ENCODE results near the gene TFB1M.
A peak's percentile ranks its signal among the peaks of the same experiment; 100 is the strongest.

The TFB1M gene

DNA sequence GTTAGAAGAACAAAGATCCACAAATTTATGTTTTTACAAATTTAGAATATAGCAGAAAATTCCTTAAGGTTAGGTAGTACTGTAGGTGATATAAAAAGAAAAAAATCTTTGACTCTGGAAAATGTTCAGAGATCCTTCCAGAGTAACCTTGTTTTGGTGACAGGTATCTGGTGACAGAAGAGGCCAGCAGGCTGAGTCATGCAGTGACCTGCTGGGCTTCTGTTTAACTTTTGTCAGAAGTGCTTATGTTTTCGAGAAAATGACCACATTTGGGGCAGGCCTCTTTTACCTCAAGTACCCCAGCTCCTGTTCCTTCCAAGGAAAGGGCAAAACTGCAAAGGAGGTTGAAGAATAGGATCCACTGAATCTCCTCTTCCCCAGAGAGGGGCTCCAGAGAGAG lies 60.9 kb downstream of the TFB1M start:
- H2BK120ac ChIP-seq (ENCODE audit: low read depth, low read length), result no peak overlapping the region
- no peak overlapping the region for H3K27ac ChIP-seq (ENCODE audit: low read depth, low read length)
- H4K5ac ChIP-seq (ENCODE audit: low read length), result no peak overlapping the region
- DNase-seq, result peak; percentile 63
- no peak overlapping the region for H3K4ac ChIP-seq (ENCODE audit: low read depth, low read length)
- H3K4me1 ChIP-seq (ENCODE audit: control insufficient read depth, low read depth, low read length), result no peaks in the 10 kb centered on the region
- no peak overlapping the region for H2AK5ac ChIP-seq (ENCODE audit: low read length)
- H3K27me3 ChIP-seq (ENCODE audit: insufficient read depth, low read length, poor library complexity), result no peaks in the 10 kb centered on the region
- H4K8ac ChIP-seq (ENCODE audit: low read depth, low read length), result no peak overlapping the region
- peaks cover 4% of the 10 kb centered on the region for H3K36me3 ChIP-seq (ENCODE audit: control insufficient read depth, insufficient read depth, low read length)
- H3K18ac ChIP-seq (ENCODE audit: low read length), result no peak overlapping the region
- H3K56ac ChIP-seq (ENCODE audit: low read length), result no peak overlapping the region
- no CpG with 5 or more reads among the region's 1 CpG for WGBS (ENCODE audit: extremely low coverage, insufficient coverage, low lambda C conversion rate)
- no peaks in the 10 kb centered on the region for H3K79me1 ChIP-seq (ENCODE audit: low read length)
- no peak overlapping the region for H3K23ac ChIP-seq (ENCODE audit: low read length)
- H3K79me2 ChIP-seq (ENCODE audit: control insufficient read depth, insufficient read depth, low read length), result no peaks in the 10 kb centered on the region
- no peak overlapping the region for H3K9ac ChIP-seq (ENCODE audit: low read length)
- H2BK5ac ChIP-seq (ENCODE audit: low read length), result no peak overlapping the region
- H3K4me3 ChIP-seq (ENCODE audit: low read length), result no peak overlapping the region
- H3K4me2 ChIP-seq (ENCODE audit: low read length), result no peak overlapping the region
- no peak overlapping the region for H2BK15ac ChIP-seq (replicated peaks; ENCODE audit: low read depth)

DNA sequence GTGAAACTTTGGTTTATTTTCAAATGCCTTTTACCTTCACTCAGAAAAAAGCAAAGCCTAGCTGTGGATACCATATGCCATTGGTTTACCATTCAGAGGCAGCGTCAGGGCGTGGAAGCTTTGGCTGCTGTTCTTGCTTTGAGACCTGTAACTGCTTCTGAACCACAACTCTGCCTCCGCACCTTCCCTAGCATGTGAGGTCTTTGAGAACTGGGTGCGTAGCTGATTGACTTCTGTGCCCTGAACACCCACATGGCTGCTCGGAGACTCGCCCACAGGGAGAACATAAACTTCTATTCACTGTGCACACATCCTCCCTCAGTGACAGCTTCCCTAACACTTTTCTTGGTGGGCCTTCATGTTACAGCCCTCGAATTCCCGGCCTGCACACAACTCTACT lies 61.7 kb downstream of the TFB1M start:
- no CpG with 5 or more reads among the region's 8 CpGs for WGBS (ENCODE audit: extremely low coverage, insufficient coverage, low lambda C conversion rate)
- Histone ChIP-seq H3K23ac (ENCODE audit: low read length) (no peak overlapping the region), H3K79me2 (ENCODE audit: control insufficient read depth, insufficient read depth, low read length) (no peaks in the 10 kb centered on the region), H3K4ac (ENCODE audit: low read depth, low read length) (no peak overlapping the region), H3K4me3 (ENCODE audit: low read length) (no peak overlapping the region), H2BK15ac (replicated peaks; ENCODE audit: low read depth) (no peak overlapping the region), H3K56ac (ENCODE audit: low read length) (no peak overlapping the region), H3K18ac (ENCODE audit: low read length) (no peak overlapping the region), H4K5ac (ENCODE audit: low read length) (no peak overlapping the region), H2BK120ac (ENCODE audit: low read depth, low read length) (no peak overlapping the region), H4K8ac (ENCODE audit: low read depth, low read length) (no peak overlapping the region), H3K27ac (ENCODE audit: low read depth, low read length) (no peak overlapping the region), H3K4me1 (ENCODE audit: control insufficient read depth, low read depth, low read length) (no peaks in the 10 kb centered on the region), H3K9ac (ENCODE audit: low read length) (no peak overlapping the region), H2AK5ac (ENCODE audit: low read length) (no peak overlapping the region), H3K4me2 (ENCODE audit: low read length) (no peak overlapping the region), H3K79me1 (ENCODE audit: low read length) (no peaks in the 10 kb centered on the region), H2BK5ac (ENCODE audit: low read length) (no peak overlapping the region), H3K27me3 (ENCODE audit: insufficient read depth, low read length, poor library complexity) (no peaks in the 10 kb centered on the region), H3K36me3 (ENCODE audit: control insufficient read depth, insufficient read depth, low read length) (peaks cover 4% of the 10 kb centered on the region)
- no peak for DNase-seq

DNA sequence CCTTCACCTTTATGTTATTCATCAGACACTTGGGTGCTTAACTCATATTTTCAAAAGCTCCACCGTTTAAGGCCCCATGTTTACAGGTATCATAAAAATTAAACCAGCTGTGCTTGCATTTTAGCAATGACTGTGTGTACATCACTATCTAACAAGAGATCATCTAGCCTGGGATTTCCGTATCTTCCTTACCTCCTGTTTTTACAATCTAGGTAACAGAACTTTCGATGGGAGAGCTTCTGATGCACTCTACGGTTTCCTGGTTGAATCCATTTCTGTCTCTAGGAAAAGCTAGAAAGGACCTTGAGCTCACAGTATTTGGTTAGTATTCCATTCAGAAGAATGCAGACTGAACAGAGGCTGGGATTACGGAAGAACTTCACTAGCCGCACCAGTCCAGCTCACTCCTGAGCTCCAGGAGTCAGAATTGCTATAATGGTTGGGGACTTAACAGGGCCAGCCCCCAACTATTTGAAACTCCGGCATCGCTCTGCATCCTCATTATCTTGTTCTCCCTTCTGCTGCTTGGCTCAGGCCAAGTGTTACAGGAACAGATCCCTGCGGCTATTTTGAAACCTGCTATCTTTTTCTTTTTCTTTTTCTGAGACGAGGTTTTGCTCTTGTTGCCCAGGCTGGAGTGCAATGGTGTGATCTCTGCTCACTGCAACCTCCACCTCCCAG lies 63.4 kb downstream of the TFB1M start:
- Histone ChIP-seq H3K79me1 (ENCODE audit: low read length) (no peaks in the 10 kb centered on the region), H3K79me2 (ENCODE audit: control insufficient read depth, insufficient read depth, low read length) (no peaks in the 10 kb centered on the region), H3K27me3 (ENCODE audit: insufficient read depth, low read length, poor library complexity) (no peaks in the 10 kb centered on the region), H3K18ac (ENCODE audit: low read length) (no peak overlapping the region), H3K23ac (ENCODE audit: low read length) (no peak overlapping the region), H3K56ac (ENCODE audit: low read length) (no peak overlapping the region), H3K4me3 (ENCODE audit: low read length) (no peak overlapping the region), H2BK5ac (ENCODE audit: low read length) (no peak overlapping the region), H3K4ac (ENCODE audit: low read depth, low read length) (no peak overlapping the region), H2BK15ac (replicated peaks; ENCODE audit: low read depth) (no peak overlapping the region), H2BK120ac (ENCODE audit: low read depth, low read length) (no peak overlapping the region), H3K4me1 (ENCODE audit: control insufficient read depth, low read depth, low read length) (no peaks in the 10 kb centered on the region), H3K36me3 (ENCODE audit: control insufficient read depth, insufficient read depth, low read length) (peaks cover 2% of the 10 kb centered on the region), H4K5ac (ENCODE audit: low read length) (no peak overlapping the region), H2AK5ac (ENCODE audit: low read length) (no peak overlapping the region), H3K9ac (ENCODE audit: low read length) (no peak overlapping the region), H4K8ac (ENCODE audit: low read depth, low read length) (no peak overlapping the region), H3K27ac (ENCODE audit: low read depth, low read length) (no peak overlapping the region), H3K4me2 (ENCODE audit: low read length) (no peak overlapping the region)
- no peak for DNase-seq
- no CpG with 5 or more reads among the region's 10 CpGs for WGBS (ENCODE audit: extremely low coverage, insufficient coverage, low lambda C conversion rate)

DNA sequence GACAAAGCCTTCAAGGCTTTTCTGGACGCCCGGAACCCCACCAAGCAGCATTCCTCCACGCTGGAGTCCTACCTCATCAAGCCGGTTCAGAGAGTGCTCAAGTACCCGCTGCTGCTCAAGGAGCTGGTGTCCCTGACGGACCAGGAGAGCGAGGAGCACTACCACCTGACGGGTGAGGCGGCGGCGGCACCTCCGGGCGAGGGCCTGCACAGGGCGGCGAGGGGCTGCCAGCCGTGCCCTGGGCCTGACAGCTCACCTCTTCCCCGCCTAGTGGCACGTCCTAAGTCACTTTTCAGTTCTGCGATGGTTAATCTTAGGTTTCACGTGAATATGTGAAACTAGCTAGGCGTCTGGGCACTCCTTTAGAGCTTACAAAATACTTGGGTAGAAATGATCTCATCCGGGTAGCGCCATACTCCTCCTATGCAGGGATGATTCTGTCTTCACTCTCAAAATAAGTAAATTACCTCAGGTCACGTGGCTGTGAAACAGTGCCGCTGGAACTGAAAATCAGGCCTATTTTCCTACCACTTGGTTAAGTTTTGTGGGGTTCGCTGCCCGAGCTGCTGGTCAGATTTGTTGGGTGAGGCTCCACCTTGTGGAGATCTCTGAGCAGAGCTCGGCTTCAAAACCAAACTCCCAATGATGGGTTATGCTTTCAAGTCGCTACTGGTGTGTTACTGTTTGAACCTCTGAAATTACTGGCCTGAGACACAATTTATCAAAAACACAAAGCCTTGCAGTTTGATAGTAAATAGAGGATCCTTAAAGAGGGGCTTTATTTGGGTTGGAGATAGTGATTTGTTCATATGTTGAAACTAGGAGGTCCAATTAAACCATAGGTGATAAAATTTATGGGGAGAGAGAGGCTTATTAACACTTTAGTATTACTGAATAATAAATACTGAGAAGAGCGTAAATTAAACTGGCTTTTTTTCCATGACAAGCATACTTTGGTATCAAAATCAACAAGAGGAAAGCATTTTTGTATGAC lies 66.0 kb downstream of the TFB1M start:
- H3K36me3 ChIP-seq (ENCODE audit: control insufficient read depth, insufficient read depth, low read length), result peaks cover 2% of the 10 kb centered on the region
- no peak overlapping the region for H3K4me2 ChIP-seq (ENCODE audit: low read length)
- no peaks in the 10 kb centered on the region for H3K4me1 ChIP-seq (ENCODE audit: control insufficient read depth, low read depth, low read length)
- no peak overlapping the region for H3K27ac ChIP-seq (ENCODE audit: low read depth, low read length)
- H4K5ac ChIP-seq (ENCODE audit: low read length), result no peak overlapping the region
- no peaks in the 10 kb centered on the region for H3K27me3 ChIP-seq (ENCODE audit: insufficient read depth, low read length, poor library complexity)
- H3K56ac ChIP-seq (ENCODE audit: low read length), result no peak overlapping the region
- no peak overlapping the region for H2AK5ac ChIP-seq (ENCODE audit: low read length)
- H3K18ac ChIP-seq (ENCODE audit: low read length), result no peak overlapping the region
- H3K4me3 ChIP-seq (ENCODE audit: low read length), result no peak overlapping the region
- no peak overlapping the region for H3K9ac ChIP-seq (ENCODE audit: low read length)
- H3K23ac ChIP-seq (ENCODE audit: low read length), result no peak overlapping the region
- H3K4ac ChIP-seq (ENCODE audit: low read depth, low read length), result no peak overlapping the region
- H2BK5ac ChIP-seq (ENCODE audit: low read length), result no peak overlapping the region
- no peaks in the 10 kb centered on the region for H3K79me2 ChIP-seq (ENCODE audit: control insufficient read depth, insufficient read depth, low read length)
- no CpG with 5 or more reads among the region's 30 CpGs for WGBS (ENCODE audit: extremely low coverage, insufficient coverage, low lambda C conversion rate)
- no peak overlapping the region for H2BK120ac ChIP-seq (ENCODE audit: low read depth, low read length)
- no peak overlapping the region for H2BK15ac ChIP-seq (replicated peaks; ENCODE audit: low read depth)
- H3K79me1 ChIP-seq (ENCODE audit: low read length), result no peaks in the 10 kb centered on the region
- peak; percentile 70 for DNase-seq
- no peak overlapping the region for H4K8ac ChIP-seq (ENCODE audit: low read depth, low read length)

DNA sequence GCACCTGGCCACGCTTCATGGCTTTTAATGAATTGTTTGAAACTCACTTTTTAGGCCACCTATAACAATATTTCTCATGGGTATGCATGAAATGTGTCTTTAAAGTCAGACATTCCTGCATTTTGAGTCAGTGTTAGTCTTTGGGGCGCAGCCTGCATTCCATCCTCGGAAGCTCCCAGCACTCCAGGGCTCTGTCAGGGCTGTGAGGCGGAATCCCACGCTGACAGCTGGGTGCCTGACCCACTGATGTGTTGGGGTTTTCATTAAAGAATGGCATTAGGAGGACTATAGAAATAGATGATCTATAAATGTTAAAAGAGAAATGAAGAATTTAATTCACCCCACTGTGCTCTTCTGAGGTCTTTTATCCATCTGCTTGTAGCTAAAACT lies 66.7 kb downstream of the TFB1M start:
- no peak overlapping the region for H2AK5ac ChIP-seq (ENCODE audit: low read length)
- no peaks in the 10 kb centered on the region for H3K79me1 ChIP-seq (ENCODE audit: low read length)
- H3K4me3 ChIP-seq (ENCODE audit: low read length), result no peak overlapping the region
- no peak overlapping the region for H3K4ac ChIP-seq (ENCODE audit: low read depth, low read length)
- WGBS (ENCODE audit: extremely low coverage, insufficient coverage, low lambda C conversion rate), result no CpG with 5 or more reads among the region's 5 CpGs
- no peak overlapping the region for H3K56ac ChIP-seq (ENCODE audit: low read length)
- H3K4me2 ChIP-seq (ENCODE audit: low read length), result no peak overlapping the region
- H4K8ac ChIP-seq (ENCODE audit: low read depth, low read length), result no peak overlapping the region
- no peak overlapping the region for H2BK5ac ChIP-seq (ENCODE audit: low read length)
- H2BK120ac ChIP-seq (ENCODE audit: low read depth, low read length), result no peak overlapping the region
- no peak overlapping the region for H3K23ac ChIP-seq (ENCODE audit: low read length)
- peak; percentile 33 for DNase-seq
- no peaks in the 10 kb centered on the region for H3K4me1 ChIP-seq (ENCODE audit: control insufficient read depth, low read depth, low read length)
- no peak overlapping the region for H4K5ac ChIP-seq (ENCODE audit: low read length)
- H3K27ac ChIP-seq (ENCODE audit: low read depth, low read length), result no peak overlapping the region
- no peaks in the 10 kb centered on the region for H3K79me2 ChIP-seq (ENCODE audit: control insufficient read depth, insufficient read depth, low read length)
- H3K18ac ChIP-seq (ENCODE audit: low read length), result no peak overlapping the region
- no peak overlapping the region for H2BK15ac ChIP-seq (replicated peaks; ENCODE audit: low read depth)
- H3K9ac ChIP-seq (ENCODE audit: low read length), result no peak overlapping the region
- H3K27me3 ChIP-seq (ENCODE audit: insufficient read depth, low read length, poor library complexity), result no peaks in the 10 kb centered on the region
- peaks cover 2% of the 10 kb centered on the region for H3K36me3 ChIP-seq (ENCODE audit: control insufficient read depth, insufficient read depth, low read length)

All from mesendoderm (in vitro differentiated cells).